NCI-H2227 treated with DMSO at 0.1 percent for 48 hours (cell line): ENCODE data around the gene ALDH5A1.

ENCODE experiments used
- DNase-seq: peaks from one replicate; lab custom pipeline; 2025; lab: John Stamatoyannopoulos, UW

The ALDH5A1 gene

DNA sequence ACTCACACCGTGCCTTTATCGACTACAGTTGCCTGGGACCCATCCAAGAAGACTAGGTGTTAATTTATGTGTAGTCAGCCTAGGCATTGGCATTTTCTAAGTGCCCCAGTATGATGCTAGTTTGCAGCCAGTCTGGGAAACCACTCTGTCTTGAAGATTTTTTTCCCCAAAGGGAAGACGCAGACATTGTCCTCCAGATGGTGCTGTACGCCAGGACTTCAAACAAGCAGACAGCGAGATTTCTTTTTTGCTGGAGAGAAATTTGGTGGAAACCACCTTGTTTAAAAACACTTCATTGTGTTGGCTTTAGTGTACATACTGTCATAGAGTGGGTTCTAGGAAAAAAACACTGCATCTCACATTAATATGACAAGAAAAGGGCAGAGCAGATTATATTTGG lies 30.0 kb downstream of the ALDH5A1 start:
- DNase-seq = peak; percentile 64

DNA sequence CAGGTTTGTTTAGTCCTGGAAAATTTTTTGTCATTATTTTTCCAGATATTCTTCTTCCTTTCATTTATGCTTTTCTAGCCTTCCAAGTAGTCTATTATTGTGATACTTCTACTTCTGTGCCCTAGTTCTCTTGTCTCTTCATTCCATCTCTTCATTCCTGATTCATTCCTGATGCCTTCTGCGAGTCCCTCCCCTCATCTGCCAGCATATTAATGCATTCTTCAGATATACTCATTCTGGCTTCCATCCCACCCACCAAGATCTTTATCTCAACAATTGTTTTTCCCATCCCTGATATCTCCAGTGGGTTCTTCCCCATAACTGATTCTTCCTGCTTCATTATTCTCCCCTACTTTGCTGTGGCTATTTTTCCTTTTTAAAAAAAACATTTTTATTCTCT lies 35.2 kb downstream of the ALDH5A1 start:
- DNase-seq = no peak

DNA sequence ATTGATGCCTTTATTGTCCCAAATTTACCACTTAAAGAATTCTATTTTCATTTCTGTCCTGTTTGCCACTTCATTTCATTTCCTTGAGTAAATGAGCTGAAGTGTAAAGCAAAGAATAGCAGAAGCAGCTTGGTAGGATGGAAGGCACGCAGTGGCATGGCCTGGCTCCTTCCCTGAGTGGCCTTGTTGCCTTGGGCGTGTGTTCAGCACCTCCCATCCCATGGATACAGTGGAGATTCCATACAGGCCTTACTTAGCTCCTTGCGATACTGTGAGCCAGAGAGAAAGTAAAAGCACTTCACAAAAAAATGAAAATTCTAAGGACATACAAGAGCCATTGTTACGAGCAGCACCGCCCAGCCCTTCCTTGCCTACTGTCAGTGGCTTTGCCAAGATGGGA lies 39.6 kb downstream of the ALDH5A1 start:
- no peak for DNase-seq

DNA sequence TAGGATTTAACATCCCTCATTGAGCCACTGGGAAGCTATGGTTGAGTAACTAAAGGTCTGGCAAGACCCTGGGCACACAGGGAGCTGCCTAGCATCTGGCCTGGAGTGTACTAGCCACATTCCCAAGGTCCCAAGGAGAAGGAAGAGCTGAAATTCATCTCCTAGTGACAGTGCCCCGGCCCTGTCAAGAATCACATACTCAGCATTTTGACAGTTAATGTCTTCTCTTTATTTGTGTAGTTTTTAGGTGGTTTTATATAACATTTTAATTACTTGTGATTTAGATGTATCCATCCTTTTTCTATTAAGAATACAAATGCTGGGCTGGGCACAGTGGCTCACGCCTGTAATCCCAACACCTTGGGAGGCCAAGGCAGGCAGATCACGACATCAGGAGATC lies 40.4 kb downstream of the ALDH5A1 start:
- no peak for DNase-seq

DNA sequence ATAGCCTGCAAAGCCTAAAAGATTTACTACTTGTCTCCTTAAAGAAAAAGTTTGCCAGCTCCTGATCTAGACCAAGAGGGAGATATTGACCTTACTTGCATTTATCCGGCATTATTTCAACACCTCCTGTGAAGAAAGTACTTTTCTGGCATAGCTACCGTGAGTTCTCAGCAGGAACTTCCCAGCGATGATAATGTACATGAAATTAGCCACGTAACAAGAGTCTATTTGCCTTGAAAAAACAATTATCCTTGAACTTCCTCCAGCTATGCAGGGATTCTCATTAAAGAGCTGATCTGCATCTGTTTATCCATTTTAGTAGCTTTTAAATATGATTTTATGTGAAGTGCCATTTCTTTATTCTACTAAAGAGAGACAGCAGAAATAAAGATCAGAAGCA lies 41.7 kb downstream of the ALDH5A1 start:
- peak; percentile 21 for DNase-seq

DNA sequence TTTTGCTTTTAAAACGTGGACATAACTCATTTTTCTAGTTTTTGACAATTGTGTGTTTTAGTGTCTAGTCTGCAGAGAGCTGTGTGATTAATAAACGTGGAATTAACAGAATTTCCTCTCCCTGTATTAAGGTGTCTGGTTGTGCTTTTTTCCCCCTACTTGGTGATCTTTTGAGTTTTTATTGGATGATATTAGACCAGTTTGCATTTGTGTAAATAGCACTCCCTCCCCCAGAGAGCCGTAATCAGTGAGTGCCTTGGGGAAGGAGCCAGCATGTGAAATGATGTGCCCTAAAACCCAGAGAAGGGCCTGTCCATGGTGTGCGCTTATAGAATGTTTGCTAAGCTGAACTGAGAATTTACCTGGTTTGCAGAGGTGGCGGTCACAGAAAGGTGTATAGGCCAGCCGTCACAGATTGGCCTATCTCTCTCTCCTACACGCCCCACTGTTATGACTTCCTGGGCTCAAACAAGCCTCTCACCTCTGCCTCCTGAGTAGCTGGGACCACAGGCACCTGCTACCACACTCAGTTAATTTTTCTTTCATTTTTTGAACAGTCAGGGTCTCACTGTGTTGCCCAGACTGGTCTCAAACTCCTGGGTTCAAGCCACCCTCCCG lies 42.4 kb downstream of the ALDH5A1 start:
- DNase-seq = no peak

DNA sequence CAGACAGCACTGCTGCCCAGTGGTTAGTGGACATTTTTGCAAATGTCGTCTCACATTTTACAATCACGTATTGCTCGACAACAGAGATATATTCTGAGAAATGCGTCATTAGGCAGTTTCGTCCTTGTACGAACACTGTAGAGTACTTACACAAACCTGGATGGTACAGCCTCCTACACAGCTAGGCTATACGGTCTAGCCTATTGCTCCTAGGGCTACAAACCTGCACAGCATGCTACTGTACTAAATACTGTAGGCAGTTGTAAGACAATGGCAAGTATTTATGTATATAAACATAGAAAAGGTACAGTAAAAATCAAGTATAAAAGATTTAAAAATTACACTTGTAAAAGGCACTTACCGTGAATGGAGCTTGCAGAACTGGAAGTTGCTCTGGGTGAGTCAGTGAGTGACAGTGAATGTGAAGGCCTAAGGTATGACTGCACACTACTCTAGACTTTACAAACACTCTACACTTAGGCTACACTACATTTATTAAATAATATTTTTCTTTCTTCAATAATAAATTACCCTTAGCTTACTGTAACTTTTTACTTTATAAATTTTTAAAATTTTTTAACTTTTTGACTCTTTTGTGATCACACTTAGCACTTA lies 43.1 kb downstream of the ALDH5A1 start:
- DNase-seq = no peak

DNA sequence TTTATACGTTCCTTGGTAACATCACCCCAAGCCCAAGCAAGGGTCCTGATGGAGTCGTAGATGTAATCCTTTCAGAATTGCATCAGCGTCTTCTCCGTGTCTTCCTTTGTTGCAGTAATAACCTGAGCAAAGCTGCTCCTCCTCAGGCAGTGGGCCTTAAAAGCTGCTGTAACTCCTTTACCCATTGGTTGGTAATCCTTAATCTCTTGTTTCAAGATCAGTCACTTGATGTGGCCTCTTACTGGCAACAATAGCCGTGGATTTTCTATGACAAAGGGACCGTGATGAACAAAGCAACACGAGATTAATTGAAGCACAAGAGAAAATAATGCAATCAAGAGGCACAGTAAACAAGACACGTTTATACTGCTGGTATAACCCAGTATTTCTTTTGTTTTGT lies 44.6 kb downstream of the ALDH5A1 start:
- DNase-seq = no peak

DNA sequence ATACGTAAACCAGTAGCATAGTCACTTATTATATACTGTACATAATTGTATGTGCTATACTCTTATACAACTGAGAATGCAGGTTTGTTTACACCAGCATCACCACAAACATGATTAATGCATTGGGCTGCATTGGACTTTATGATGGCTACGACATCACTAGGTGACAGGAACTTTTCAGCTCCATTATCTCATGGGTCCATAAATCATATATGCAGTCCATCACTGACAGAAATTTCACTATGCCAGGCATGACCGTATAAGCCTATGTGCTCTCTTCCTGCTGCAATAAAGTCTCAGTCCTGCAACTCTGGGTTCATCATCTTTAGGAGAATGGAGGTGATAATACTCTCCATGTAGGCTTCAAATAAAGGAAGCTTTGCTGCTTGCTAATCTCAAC lies 45.4 kb downstream of the ALDH5A1 start:
- no peak for DNase-seq

DNA sequence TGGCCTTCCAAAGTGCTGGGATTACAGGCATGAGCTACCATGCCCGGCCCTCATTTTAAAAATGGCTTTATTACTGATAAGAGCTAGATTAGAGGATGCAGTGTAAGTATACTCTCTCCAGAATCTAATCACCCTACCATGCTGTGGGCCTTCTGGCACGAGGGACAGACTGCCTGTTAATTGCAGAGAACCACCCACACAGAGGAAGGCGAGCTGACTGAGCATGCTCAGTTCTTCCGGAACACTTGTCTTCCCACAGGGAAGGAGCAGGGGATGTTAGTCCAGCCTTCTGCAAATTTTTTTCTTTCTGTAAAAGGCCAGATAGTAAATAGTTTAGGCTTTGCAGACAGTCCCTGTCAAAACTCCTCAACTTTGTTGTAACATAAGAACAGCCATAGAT lies 48.9 kb downstream of the ALDH5A1 start:
- peak; percentile 7 for DNase-seq

DNA sequence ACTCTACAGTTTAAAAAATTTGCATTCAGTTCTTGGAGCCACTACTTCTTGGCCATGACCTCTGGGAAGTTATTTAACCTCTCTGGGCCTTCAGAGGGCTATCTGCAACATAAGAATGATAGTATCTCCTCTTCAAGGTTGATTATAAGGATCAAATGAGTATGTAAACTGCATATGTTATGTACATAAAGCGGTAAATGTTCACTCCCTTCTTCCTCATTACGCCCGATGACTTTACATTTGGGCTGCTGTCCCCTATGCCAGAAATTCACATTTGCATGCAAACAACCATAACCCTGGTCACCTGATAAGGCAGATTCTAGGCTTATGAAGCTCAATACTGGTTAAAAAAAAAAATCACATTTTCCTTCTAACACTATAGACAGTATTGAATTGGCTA lies 50.4 kb downstream of the ALDH5A1 start:
- DNase-seq = no peak

DNA sequence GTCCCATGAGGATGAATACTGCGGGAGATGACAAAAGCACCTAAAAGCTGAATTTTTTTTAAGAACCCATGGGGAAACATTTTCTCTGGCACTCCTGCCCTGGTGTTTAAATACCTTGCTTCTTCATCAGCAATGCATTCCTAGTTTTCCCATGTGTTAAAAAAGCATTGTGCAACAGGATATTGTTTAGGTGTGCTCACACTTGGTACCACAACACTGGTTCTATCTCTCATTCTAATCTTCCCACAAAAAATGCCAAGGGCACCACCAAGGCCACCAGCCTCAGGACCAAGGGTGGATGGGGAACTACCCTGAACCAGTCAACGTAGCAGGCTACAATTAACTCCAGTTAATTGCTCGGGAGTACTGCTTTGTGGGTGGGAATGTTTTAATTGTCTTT lies 50.9 kb downstream of the ALDH5A1 start:
- DNase-seq = no peak

DNA sequence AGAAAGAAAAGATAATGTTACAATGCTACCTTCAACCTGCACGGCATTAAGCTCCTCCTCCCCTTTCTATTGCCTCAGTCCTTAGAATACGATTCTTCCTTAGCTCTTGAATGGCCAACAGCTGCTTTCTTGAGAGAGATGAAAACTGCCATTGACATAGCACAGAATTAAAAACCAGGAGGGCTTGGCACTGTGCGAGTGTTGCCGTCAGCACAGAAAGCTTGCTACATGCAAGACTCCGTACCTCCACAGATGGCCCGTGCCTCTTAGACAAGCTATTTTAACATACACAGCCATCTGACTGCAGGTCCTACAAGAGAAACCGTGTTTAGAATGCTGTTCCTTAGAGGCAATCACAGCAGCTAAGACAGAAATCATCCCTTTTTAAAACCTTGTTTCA lies 51.7 kb downstream of the ALDH5A1 start:
- DNase-seq = no peak

DNA sequence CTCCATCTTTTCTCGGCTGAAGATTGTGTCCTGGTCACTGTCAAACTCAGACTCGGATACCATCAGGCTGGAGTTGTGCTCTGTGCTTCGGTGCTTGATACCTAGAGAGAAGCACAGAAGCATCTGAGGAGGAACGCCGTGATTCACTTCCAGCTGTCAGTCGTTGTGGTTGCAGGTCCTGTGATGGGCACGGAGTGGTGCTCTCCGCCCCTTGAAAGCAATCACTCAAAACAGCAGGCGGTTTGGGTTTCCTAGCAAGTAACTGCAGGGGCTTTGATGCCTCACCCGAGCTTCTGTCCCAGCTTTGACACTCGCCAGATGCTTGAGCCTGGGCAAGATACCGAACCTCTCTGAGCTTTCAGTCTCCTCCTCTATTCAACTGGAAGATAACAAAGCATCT lies 52.5 kb downstream of the ALDH5A1 start:
- DNase-seq = peak; percentile 62

DNA sequence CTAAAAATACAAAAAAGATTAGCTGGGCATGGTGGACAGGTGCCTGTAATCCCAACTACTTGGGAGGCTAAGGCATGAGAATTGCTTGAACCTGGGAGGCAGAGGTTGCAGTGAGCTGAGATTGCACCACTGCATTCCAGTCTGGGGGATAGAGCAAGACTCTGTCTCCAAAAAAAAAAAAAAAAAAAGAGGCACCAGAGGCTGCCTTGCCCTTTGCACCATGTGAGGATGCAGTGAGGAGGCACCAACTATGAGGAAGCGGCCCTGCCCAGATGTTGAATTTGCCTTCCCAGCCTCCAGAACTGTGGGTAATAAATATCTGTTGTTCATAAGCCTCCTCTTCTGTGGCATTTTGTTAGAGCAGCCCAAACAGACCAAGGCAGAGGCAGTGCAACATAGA lies 54.4 kb downstream of the ALDH5A1 start:
- no peak for DNase-seq

DNA sequence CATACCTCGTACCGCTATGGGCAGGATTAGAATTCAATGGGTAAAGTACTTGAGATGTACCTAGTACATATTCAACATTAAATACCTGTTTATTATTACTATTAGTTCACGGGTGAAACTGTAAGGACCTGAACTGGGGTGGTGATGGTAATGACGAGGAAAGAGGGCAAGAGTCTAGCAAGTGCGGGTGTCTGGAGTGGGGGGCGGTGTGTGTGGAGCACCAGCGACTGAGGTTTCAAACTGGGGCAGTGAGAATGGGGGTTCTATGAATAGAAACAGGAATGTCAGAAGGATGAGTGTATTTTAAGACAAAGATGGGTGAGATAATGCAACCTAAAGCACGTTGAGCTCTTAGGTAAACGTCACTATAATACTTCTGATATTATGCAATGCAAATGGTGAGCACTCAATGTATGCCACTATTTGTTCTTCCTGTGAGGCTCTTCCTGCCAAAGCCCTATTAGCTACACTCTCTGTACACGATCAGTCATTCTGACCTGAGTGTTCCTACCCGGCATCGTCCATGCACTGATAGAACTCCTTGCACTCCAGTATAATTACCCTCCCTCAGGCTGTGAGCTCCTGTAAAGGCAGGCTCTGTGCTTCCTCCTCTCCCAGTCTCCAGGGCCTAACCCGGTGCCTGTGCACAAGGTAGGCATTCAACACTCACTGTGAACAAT lies 55.0 kb downstream of the ALDH5A1 start:
- DNase-seq = no peak

DNA sequence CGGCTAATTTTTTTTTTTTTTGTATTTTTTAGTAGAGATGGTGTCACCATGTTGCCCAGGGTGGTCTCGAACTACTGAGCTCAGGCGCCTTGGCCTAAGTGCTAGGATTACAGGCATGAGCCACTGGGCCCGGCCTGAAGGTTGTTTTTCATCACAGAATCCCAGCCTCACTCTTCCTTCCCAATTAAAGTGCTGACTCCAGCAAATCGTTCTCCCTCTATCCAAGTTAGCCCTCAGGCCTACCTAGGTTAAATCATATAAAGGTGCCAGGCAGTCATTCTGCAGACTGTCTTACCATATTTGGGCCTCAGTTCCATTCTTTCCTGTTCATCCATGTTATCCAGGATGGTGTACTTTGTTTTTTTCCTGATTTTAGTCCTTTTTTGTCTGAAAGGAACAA lies 56.4 kb downstream of the ALDH5A1 start:
- DNase-seq = no peak

DNA sequence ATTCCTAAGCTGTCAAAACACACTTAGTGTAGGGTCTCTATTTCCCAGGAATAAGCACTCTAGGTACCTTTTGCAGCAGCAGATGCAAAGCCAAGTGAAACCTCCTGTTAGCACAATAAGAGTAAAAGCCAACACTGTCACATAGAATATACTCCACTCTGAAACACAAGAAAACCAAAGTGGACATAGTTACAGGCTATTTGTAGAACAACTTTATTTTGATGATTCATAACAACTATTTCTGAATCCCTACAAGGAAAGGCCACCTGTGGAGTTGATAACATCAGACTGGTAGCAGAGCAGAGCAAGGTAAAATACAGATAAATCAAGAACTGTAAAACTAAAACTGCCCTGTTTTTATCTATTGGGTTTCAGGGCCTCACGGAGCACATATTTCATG lies 59.7 kb downstream of the ALDH5A1 start:
- DNase-seq = no peak

DNA sequence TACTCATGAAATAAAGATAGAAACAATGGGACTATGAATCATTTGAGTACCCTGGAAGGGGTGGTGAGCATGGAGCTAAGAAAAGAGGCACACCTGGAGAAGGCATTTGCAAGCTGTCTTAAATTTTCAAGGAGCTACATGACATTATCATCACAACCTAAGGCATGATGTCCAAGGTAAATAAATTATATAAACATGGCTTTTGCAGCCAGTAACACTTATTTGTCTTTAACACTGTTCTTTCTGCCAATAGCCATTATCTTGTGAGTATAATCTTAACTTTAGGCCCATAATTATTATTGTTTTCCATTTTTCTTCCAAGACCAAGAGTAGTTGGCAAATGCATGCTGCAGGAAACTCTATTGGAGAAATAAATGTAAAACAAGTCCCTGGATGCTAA lies 63.7 kb downstream of the ALDH5A1 start:
- DNase-seq = no peak

DNA sequence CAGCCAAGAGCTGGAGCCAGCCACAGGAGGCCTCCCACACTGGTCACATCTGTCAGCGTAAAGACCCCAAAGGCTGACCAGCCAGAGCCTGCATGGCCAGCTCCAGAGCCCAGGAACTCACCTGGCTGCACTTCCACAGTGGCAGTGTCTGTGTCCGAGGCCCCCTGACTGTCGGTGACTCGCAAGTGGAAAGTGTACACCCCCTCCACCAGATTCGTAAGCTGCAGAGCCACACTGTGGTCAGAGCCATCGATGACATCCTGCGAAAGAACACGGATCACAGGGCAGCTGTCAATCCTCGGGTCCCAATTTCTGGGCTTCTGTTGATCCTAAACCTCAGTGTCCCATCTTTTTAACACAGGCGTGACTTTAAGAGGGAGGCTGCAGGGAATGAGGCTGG lies 69.3 kb downstream of the ALDH5A1 start:
- DNase-seq = no peak

DNA sequence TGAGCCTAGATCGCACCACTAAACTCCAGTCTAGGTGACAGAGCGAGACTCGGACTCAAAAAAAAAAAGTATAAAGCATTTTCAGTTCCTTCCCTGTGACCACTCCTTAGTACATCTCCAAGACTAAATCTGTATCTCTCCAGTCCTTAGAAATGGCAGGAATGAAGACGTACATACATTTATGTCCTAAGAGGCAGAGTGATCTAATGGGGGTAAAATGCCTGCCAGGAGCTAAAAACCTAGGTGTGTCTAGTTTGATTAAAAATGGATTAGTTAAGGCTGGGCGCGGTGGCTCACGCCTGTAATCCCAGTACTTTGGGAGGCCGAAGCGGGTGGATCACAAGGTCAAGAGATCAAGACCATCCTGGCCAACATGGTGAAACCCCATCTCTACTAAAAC lies 70.4 kb downstream of the ALDH5A1 start:
- DNase-seq = no peak

DNA sequence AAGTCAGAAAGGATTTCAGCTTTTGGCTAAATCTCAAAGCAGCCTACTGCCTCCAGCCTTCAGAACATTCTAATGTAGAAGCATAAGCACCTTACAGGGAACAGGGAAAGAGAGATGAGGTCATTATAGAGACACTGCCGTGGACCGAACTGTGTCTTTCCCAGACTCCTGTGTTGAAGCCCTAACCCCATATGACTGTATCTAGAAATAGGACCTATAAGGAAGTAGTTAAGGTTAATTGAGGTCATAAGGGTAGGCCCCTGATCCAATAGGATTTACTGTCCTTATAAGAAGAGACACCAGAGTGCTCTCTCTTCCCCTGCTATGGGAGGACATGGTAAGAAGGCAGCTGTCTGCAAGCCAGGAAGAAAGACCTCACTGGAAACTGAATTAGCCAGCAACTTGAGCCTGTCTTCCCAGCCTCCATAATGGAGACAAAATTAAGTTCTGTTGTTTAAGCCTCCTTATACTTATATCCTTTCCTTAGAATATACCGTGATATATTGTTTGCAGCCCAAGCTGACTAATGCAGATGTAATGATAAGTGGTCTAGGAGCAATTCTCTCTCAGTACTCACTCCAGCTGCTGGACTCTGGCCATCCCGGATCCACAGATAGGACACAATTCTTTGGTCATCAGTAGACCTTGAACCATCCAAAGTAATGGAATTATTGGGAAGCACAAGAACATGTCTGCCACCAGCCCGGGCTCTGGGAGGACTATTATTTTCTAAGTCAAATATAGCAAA lies 71.4 kb downstream of the ALDH5A1 start:
- no peak for DNase-seq

DNA sequence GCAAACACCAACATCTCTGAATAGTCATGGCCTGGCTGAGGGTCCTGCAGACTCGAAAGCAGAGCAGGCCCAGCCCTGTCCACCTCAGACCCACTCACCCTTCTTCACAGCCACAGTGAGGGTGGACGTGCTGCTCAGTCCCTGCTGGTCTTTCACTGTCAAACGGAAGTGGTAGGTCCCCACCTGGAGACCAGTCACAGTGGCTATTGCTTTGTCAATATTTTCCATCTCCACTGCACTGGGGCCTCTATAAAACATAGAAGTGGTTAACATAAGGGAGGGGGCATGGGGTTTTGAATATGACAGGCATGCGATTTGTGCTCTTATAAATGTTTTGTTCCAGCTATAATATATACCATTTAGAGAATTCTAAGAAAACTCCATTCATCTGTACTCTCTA lies 73.9 kb downstream of the ALDH5A1 start:
- DNase-seq = no peak
